Spleen (tissue), 7 donors: Measurements from ENCODE around the gene TPRKB.
"Not testable (repeated sequence)": the region's sequence is repeated elsewhere in the genome, so short reads cannot be mapped to it uniquely, and the experiment has no call there.

ENCODE experiments used
- CTCF ChIP-seq, 11 experiments: fragments of 200-600 bp in 7 of 11; fragments of 450-650 bp in 4 of 11; sonication (generic) in 4 of 11; IDR thresholded peaks in 8 of 11; conservative IDR thresholded peaks in 3 of 11; 1 replicate in 7 of 11; 2 replicates in 4 of 11; pipeline versions ENCODE4 v1.4.0 to v1.8.0; 2016 to 2021; ENCODE audit warnings: antibody characterized with exemption in 11 of 11, inconsistent platforms in 4 of 11, mild to moderate bottlenecking in 1 of 11
- POLR2A ChIP-seq, 3 donors: fragments of 450-650 bp; IDR thresholded peaks; one replicate each; pipeline ENCODE4 v1.5.1; 2017; ENCODE audit warnings: antibody characterized with exemption in 3 of 3, mild to moderate bottlenecking in 1 of 3
- donor health status: DM: no; HTN: no; CAD: no; lungs with moderate emphysema.
- donor health status: DM: no; HTN: no; CAD: no.
- donor health status: DM: no; HTN: no; CAD: no.

DNA sequence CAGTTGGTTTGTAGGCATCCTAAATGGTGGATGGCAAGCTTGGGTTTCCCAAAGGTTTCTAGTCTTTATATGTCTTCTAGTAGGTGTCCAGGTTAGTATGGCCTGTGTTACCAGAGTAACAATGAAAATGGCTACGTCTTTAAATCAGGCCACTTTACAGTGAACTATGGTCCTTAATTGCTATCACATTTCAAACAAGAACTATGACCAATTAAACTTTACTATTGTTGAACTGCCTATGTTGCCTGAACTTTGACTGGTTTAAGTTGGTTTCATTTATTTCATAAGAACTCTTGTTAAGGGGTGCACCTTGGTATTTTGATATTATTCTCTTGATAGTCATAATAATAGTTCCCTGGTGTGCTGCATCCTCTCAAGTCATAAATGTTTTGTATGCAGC, 40.2 kb downstream of the TPRKB start:
- not testable (repeated sequence) for TF ChIP-seq CTCF (IDR thresholded peaks at IDR 0.05 in 8 of 11, conservative IDR thresholded peaks at IDR 0.05 in 3 of 11); POLR2A (IDR thresholded peaks at IDR 0.05)
